ENCODE data around the gene SPOCK3. TPM values are rescaled to one million over a fixed set of nuclear protein-coding genes. Genes with fewer than 3 reads are reported as not detected.

Gene SPOCK3
- total RNA-seq, 4 donors from 2014 or later, result 1.3 to 47.5 (median 18.4) TPM

DNA sequence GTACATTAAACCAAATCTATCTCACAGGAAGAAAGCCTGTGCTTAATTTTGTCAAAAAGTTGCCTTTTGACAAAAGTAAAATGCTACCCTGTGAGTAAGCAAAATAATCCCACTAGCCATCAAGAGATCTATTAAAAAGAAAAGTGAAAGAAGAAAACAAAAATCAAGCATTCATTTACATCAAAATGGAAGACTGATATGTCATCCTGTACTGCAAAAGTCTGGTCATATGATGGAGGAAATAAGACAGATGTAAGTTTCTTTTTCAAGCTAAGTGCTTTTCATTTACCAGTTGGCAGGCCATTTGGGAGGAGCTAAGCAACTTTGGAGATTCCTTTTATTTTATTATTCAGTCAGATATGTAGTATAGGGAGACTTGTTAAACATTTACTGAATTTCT, 387.4 kb downstream of the SPOCK3 start:
- H3K27ac ChIP-seq, result no peak overlapping the region
- H3K9me3 ChIP-seq, result no peaks in the 10 kb centered on the region
- no peak overlapping the region for H3K4me3 ChIP-seq
- no peak for DNase-seq
- TF ChIP-seq, protein P1, sequence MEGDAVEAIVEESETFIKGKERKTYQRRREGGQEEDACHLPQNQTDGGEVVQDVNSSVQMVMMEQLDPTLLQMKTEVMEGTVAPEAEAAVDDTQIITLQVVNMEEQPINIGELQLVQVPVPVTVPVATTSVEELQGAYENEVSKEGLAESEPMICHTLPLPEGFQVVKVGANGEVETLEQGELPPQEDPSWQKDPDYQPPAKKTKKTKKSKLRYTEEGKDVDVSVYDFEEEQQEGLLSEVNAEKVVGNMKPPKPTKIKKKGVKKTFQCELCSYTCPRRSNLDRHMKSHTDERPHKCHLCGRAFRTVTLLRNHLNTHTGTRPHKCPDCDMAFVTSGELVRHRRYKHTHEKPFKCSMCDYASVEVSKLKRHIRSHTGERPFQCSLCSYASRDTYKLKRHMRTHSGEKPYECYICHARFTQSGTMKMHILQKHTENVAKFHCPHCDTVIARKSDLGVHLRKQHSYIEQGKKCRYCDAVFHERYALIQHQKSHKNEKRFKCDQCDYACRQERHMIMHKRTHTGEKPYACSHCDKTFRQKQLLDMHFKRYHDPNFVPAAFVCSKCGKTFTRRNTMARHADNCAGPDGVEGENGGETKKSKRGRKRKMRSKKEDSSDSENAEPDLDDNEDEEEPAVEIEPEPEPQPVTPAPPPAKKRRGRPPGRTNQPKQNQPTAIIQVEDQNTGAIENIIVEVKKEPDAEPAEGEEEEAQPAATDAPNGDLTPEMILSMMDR (IDR thresholded peaks at IDR 0.05), result no peak
- no peak for TF ChIP-seq POLR2A (IDR thresholded peaks at IDR 0.05)
- H3K36me3 ChIP-seq, result no peaks in the 10 kb centered on the region
- intact Hi-C loops (cut with DNase I; ENCODE audit: low total_unique reads), result no loop called here
- no peaks in the 10 kb centered on the region for H3K27me3 ChIP-seq
- no peaks in the 10 kb centered on the region for H3K4me1 ChIP-seq

DNA sequence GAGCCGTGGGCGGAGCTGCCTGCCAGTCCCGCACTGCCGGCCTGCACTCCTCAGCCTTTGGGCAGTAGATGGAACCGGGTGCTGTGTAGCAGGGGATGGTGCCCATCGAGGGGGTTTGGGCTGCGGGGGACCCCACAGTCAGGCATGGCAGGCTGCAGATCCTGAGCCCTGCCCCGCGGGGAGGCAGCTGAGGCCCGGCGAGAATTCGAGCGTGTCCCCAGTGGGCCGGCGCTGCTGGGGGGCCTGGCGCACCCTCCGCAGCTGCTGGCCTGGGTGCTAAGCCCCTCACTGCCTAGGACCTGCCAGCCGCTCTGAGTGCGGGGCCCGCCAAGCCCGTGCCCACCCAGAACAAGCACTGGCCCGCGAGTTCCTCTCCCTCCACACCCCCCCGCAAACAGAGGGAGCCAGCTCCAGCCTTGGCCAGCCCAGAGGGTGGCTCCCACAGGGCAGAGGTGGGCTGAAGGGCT, 391.5 kb downstream of the SPOCK3 start:
- Histone ChIP-seq H3K27me3 (no peaks in the 10 kb centered on the region), H3K4me3 (no peak overlapping the region), H3K9me3 (no peaks in the 10 kb centered on the region), H3K36me3 (no peaks in the 10 kb centered on the region), H3K27ac (no peak overlapping the region), H3K4me1 (no peaks in the 10 kb centered on the region)
- no peak for TF ChIP-seq POLR2A (IDR thresholded peaks at IDR 0.05)
- TF ChIP-seq, protein P1 (IDR thresholded peaks at IDR 0.05), result no peak
- DNase-seq, result no peak
- intact Hi-C loops (cut with DNase I; ENCODE audit: low total_unique reads), result no loop called here

DNA sequence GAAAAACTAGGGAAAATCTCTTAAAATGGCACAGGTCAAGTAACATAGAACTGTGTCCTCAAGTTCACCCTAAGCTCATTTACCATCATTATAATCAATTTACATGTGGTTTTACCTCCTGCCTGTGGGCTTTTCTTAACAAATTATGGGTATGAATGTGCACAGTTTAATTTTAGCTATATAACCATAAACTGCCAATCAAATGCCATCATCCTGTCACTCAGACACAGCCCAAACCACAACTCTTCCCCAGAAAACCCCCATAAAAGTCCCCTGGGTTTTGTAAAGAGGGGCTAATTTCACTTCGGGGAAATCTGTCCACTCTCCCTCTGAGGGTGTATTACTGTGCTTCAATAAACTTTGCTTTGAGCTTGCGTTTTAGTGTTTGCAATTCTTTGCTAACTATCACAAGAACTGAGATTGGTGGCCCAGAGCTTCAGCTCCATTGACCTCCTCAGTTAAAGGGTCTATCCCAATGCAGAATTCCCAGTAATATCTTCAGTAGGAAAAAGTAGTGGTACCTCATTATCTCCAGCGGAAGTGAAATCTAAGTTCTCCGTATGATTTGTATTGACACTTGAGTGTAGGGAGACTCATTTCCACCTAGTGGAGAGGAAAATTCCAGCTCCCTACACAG, 394.6 kb downstream of the SPOCK3 start:
- Histone ChIP-seq H3K27me3 (no peaks in the 10 kb centered on the region), H3K4me3 (no peak overlapping the region), H3K4me1 (no peaks in the 10 kb centered on the region), H3K36me3 (no peaks in the 10 kb centered on the region), H3K9me3 (no peaks in the 10 kb centered on the region), H3K27ac (no peak overlapping the region)
- DNase-seq, result no peak
- intact Hi-C loops (cut with DNase I; ENCODE audit: low total_unique reads), result no loop called here
- no peak for TF ChIP-seq POLR2A (IDR thresholded peaks at IDR 0.05)
- TF ChIP-seq, protein P1 (IDR thresholded peaks at IDR 0.05), result no peak

DNA sequence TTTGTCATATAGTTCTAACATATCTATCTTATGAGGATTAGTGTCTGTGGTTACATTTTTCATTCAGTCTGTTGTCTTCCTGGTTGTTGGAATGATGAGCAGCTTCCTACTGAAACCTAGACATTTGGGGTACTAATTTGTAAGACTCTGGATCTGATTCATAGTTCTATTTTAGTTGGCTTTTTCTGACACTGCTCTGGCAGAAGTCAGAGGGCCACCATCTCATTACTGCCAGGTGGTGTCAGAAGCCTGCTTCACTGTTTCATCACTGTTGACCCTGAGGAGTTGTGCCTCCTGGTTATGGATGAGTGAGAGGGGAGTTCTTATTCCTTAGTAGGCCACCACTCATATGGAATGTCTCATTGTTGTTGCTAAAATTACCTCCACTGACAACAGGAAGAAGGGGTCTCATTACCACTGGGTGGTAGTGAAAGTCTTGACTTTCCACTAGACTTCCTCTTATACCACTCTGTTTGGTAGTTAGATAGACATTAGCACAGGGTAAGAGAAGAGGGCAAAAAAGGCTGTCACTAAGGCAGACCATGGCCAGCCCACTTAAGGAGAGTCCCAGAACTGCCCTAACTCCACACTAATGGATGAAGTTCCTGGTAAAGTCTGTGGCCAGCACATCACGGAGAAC, 395.2 kb downstream of the SPOCK3 start:
- Histone ChIP-seq H3K4me3 (no peak overlapping the region), H3K36me3 (no peaks in the 10 kb centered on the region), H3K27me3 (no peaks in the 10 kb centered on the region), H3K4me1 (no peaks in the 10 kb centered on the region), H3K27ac (no peak overlapping the region), H3K9me3 (no peaks in the 10 kb centered on the region)
- intact Hi-C loops (cut with DNase I; ENCODE audit: low total_unique reads), result no loop called here
- TF ChIP-seq, protein P1 (IDR thresholded peaks at IDR 0.05), result no peak
- no peak for TF ChIP-seq POLR2A (IDR thresholded peaks at IDR 0.05)
- no peak for DNase-seq

DNA sequence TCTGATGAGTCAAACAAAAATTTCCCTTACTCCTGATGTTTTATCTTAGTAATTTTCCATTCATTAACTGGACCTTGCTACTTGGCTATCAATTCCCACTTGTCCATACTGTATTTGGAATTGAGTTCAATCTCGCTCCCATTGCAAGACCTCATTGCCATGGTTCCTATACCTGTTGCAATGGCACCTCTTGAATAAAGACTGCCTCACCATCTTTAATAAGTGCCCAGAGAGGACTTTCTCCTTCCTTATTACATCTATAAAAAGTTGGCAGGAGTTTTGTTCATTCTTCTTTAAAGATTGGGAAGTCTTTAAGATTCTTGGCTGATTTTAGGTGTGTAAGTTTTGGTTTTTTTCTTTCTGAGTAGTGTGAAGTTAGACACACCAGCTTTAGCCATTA, 397.4 kb downstream of the SPOCK3 start:
- DNase-seq, result no peak
- TF ChIP-seq, protein P1 (IDR thresholded peaks at IDR 0.05), result no peak
- no peak for TF ChIP-seq POLR2A (IDR thresholded peaks at IDR 0.05)
- H3K4me3 ChIP-seq, result no peak overlapping the region
- no peaks in the 10 kb centered on the region for H3K9me3 ChIP-seq
- no peak overlapping the region for H3K27ac ChIP-seq
- no peaks in the 10 kb centered on the region for H3K27me3 ChIP-seq
- no peaks in the 10 kb centered on the region for H3K4me1 ChIP-seq
- intact Hi-C loops (cut with DNase I; ENCODE audit: low total_unique reads), result no loop called here
- H3K36me3 ChIP-seq, result no peaks in the 10 kb centered on the region
